GM12878 (cell line): ENCODE results near the gene LRRC23.

Experiments
- CTCF ChIP-seq, 3 experiments: IDR thresholded peaks in 2 of 3; conservative IDR thresholded peaks in 1 of 3; 2 replicates each; pipeline ENCODE4 v1.5.1; 2011; ENCODE audit warnings: low read depth in 3 of 3, low read length in 3 of 3, mild to moderate bottlenecking in 3 of 3, control low read depth in 2 of 3, moderate library complexity in 2 of 3, inconsistent platforms in 1 of 3, mixed read lengths in 1 of 3; ENCODE audit not compliant: control insufficient read depth in 2 of 3, insufficient read depth in 1 of 3; ENCODE audit errors: extremely low read depth in 1 of 3
- FOS ChIP-seq: IDR thresholded peaks from 3 replicates; pipeline ENCODE4 v1.6.1; 2011; ENCODE audit warnings: borderline replicate concordance; ENCODE audit not compliant: insufficient read length; ENCODE audit errors: extremely low read depth
- NFYB ChIP-seq: IDR thresholded peaks from 2 replicates; pipeline ENCODE4 v1.6.1; 2011; ENCODE audit warnings: low read depth, mild to moderate bottlenecking, low read length, improper control_type of control experiment, moderate library complexity; ENCODE audit not compliant: insufficient read depth
- PAX8 ChIP-seq: fragments of 450-650 bp; IDR thresholded peaks from 2 replicates; pipeline ENCODE4 v1.6.1; 2017; ENCODE audit warnings: mild to moderate bottlenecking, moderate library complexity
- SMARCA5 ChIP-seq: fragments of 450-650 bp; IDR thresholded peaks from 2 replicates; pipeline ENCODE4 v1.6.1; 2017; ENCODE audit warnings: mild to moderate bottlenecking

GRCh38 chr12:6942331-6942665 is 37.7 kb downstream of the LRRC23 start:
- no peak for TF ChIP-seq CTCF (IDR thresholded peaks at IDR 0.05 in 2 of 3, conservative IDR thresholded peaks at IDR 0.05 in 1 of 3; ENCODE audit: control insufficient read depth in 2 of 3, extremely low read depth in 1 of 3, insufficient read depth in 1 of 3, low read depth in 3 of 3, low read length in 3 of 3)
- no peak for TF ChIP-seq FOS
- TF ChIP-seq SMARCA5: no peak
- no peak for TF ChIP-seq NFYB
- no peak for TF ChIP-seq PAX8
